Erythroblast (primary cell): ENCODE measurements around the gene USP5.

ENCODE experiments used
- GATA1 ChIP-seq: IDR thresholded peaks from 2 replicates; pipeline ENCODE4 v1.6.1; 2011; ENCODE audit warnings: low read depth, mild to moderate bottlenecking, control low read depth, low read length, moderate library complexity
- POLR2A ChIP-seq: IDR thresholded peaks from 2 replicates; pipeline ENCODE4 v1.6.1; 2011; ENCODE audit warnings: mild to moderate bottlenecking, low read length

DNA sequence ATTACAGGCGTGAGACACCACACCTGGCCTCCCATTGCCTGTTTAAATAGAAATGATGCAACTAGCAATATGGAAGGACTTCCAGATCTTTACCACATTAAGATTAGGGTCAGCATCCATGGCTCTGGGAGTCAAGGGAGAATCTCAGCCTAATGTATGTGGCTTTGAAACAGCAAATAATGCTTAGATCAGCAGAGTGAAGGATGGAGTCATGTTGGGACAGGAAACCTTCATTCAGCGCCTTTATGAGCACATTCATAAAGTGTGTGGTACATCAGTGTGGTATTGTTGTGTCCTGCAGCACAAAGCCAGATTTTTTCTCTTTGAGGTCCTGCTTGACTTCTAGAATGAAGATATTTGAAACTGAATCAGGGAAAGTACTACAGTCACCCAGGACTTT is 36.4 kb downstream of the USP5 start:
- TF ChIP-seq POLR2A (no peak), GATA1 (no peak)
